ENCODE measurements around the gene KIZ.

DNA sequence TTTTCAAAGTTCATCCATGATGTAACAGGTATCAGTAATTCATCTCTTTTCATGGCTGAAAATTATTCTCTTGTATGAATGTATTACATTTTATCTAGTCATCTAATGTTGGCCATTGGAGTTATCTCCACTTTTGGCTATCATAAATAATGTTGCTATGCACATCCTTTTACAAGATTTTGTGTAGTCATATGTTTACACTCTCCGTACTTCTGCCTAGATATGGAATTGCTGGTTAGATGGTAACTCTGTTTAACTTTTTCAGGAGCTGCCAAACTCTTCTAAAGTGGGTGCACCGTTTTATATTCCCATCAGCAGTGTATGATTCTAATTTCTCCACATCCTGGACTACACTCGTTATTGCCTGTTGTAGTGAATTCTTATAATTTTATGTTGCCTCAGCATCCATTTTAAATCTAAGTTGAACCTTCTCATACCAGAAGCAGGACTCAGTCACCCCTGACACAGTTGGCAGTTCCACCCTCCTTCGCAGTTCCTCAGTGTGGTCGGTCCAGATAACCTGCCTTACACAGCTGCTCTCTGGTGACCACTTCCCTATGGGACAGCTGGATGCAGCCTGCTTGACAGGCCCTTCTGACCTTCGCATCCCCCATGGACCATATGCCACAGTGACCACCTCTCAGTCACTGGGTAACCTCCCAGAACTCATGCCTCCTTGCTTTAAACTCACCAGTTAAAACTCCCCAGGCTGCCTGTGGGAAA lies 33.9 kb downstream of the KIZ start:
- TF ChIP-seq, protein P1, sequence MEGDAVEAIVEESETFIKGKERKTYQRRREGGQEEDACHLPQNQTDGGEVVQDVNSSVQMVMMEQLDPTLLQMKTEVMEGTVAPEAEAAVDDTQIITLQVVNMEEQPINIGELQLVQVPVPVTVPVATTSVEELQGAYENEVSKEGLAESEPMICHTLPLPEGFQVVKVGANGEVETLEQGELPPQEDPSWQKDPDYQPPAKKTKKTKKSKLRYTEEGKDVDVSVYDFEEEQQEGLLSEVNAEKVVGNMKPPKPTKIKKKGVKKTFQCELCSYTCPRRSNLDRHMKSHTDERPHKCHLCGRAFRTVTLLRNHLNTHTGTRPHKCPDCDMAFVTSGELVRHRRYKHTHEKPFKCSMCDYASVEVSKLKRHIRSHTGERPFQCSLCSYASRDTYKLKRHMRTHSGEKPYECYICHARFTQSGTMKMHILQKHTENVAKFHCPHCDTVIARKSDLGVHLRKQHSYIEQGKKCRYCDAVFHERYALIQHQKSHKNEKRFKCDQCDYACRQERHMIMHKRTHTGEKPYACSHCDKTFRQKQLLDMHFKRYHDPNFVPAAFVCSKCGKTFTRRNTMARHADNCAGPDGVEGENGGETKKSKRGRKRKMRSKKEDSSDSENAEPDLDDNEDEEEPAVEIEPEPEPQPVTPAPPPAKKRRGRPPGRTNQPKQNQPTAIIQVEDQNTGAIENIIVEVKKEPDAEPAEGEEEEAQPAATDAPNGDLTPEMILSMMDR (IDR thresholded peaks at IDR 0.05), result no peak
- TF ChIP-seq POLR2A (IDR thresholded peaks at IDR 0.05), result no peak
